NCI-H1105 (cell line): ENCODE data around the gene MRPL27.

Source experiments
- DNase-seq: peaks from one replicate; lab custom pipeline; 2025; lab: John Stamatoyannopoulos, UW

Gene MRPL27

DNA sequence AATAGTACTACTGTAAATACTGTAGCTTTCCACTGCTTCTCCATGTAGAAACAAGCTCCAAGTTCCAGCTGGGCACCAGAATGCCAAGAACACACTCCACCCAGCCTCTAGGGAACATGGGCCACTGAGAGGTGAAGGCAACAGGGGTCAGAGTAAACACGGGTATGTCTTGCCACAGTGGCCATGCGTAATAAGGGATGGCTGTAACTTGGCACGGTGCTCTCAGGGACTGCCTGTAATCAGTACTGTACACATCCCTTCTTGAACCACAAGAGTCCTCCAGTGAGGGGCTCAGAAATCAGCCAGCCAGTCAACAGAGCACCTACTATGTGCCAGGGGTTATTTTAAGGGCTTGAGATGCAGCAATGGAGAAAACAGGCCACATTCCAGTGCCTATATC lies 13.5 kb upstream of the MRPL27 start:
- DNase-seq = no peak

DNA sequence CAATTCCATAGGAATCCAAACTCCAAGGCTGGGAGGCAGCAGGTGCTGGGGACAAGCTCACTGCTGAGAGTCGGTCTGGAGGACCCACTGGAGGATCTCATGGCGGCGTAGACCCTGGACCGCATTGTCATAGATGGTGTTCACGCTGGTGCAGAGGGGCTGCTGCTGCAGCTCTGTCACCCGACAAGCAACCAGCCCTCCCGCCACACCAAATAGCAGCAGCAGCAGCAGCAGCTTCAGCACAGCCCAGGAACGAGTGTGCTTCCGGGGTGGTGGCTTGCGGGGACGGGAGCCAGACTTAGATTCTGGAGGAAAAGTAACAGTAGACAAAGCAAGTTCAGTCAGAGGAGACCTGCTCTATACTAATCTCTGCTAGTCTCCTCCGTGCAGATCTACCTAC lies 9.9 kb upstream of the MRPL27 start:
- no peak for DNase-seq

DNA sequence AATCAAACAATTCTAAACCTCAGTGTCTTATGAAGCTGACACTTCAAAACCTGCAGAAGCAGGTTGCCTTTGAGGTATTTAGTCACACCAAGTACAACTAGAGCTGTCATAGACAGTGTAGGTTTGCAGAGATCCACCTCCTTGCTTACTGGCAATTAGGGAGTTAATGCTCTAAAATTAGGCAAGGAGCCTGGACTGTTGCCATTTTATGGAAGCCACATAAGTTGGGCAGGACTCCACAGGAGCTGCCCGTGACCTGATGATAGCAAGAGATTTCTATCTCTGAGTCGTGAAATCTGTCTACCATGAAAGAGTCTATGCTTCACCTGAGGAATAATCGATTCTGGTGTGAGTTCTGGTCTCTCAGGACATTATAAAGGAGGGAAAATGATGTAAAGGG lies 8.9 kb upstream of the MRPL27 start:
- DNase-seq = no peak

DNA sequence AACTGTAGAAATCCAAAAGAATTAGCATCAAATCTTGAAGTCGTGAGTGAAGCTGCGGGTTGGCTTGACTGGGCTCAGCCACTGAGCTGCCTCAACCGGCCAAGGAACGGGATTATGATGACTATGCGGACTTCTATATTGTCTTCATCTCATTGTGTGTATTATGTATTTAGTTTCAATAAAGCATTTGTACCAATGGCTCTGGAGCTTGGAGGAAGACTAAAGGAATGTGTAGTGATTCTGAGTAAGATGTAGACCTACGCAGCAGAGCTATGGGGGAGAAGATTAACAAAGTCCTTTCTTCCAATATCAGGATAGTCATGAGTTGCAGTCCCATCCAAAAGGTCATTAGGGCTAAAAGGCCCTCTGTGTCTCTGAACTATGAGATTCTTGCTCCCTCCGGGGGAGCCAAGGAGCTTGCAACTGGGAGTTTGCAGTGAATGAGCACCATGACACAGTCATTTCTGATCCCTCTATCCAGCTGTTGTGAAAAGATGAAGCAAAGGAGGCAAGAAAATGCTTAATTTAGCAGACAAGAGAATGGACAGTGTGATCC lies 8.4 kb upstream of the MRPL27 start:
- no peak for DNase-seq

DNA sequence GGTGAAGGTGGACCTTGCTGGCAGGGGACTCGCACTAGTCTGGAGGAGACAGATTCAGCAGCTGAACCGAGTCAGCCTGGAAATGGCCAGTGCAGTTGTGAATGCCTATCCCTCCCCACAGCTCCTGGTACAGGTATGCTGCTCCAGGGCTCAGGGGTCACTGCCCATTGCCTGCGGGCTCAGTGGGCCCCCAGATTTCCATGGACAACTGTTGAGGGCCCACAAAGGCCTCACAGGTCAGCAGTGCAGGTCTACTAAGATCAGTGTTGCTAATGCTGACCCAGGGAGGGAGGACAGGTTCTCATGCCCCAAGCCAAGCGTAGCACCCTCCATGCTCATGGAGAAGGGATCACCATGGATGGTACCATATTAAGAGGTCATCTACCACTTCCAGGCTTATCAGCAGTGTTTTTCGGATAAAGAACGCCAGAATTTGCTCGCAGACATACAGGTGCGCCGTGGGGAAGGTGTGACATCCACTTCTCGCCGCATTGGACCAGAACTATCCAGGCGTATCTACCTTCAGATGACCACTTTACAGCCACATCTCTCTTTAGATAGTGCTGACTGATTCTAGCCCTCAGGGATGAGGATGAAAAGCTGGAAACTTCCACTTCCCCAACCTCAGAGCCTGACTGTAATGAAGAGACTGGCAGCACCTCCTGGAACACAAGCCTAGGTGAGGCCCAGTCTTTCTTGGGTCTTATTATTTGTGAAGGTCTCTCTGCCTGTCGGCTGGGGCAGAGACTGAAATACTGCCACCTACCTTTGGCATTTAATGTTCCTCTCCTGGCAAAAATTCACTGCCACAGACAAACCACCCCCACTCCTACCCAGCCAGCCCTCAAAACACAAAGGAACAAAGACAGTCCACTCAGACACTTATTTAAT lies 7.6 kb upstream of the MRPL27 start:
- no peak for DNase-seq

DNA sequence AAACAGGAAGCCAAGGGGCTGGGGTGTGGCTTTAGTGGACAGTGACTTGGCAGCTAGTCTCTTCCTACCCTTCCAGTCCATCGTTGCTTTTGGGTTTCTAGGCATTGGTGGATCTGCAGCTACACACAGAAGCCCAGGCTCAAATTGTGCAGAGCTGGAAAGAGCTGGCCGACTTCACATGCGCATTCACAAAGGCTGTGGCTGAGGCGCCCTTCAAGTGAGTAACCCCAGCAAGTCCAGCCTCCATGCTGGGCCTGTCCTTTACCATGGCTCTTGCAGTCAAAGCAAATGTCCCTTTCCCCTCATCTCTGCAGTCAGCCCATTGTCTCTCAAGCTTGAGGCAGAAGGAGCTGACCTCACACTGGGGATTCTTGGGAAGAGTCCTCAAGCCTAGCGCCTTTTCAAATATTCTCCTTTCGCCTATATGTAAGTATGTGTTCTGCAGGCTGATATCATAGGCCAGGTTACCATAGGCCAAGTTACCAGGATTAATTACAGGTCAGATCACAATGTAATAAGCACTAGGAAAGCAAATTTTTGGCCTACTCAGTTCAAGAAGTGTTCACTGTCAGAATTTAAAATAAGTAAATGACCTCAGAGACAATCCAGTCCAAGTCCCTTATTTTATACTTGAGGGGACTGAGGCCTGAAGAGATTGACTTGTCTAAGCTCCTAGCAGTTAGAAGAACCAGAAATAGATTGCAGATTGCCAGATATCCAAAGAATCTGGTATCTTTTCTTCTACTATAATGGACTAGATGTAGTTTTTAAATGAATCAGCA lies 6.6 kb upstream of the MRPL27 start:
- DNase-seq = no peak

DNA sequence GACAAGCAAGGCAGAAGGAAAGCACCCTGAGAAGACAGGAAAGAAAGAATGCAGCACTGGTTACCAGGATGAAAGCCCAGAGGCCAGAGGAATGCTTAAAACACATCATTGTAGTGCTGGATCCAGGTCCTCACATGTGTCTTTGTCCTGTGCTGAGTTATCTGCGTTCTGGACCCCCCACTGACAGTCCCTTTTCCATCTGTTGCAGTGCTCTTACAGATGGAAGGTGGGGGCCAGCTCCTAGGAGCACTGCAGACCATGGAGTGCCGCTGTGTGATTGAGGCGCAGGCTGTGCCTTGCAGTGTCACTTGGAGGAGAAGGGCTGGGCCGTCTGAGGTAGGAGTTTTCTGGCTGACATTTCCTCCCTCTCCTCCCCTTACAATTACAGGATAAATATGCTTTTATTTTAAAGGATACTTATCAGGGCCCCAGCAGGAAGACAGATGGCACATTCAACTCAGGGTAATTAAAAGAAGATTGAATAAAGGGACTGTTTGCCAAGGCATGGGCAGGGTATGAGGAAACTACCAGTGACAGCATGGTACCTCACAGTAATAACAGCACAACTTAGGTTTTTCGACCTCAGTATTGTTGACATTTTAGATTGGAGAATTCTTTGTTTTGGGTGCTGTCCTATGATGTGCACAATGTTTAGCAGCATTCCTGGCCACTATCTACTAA lies 3.0 kb upstream of the MRPL27 start:
- DNase-seq = no peak

DNA sequence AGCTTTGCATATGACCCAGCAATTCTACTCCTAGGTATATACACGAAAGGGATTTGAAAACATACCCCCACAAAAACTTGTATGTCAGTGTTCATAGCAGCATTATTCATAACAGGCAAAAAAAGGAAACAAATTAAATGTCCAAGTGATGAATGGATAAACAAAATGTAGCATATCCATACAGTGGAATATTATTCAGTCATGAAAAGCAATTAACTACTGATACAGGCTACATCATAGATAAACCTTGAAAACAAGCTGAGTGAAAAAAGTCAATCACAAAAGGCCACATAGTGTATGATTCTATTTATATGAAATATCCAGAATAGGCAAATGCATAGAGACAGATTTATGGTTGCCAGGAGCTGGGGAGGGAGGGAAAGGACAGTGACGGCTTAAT lies 721 bp upstream of the MRPL27 start:
- DNase-seq = no peak

DNA sequence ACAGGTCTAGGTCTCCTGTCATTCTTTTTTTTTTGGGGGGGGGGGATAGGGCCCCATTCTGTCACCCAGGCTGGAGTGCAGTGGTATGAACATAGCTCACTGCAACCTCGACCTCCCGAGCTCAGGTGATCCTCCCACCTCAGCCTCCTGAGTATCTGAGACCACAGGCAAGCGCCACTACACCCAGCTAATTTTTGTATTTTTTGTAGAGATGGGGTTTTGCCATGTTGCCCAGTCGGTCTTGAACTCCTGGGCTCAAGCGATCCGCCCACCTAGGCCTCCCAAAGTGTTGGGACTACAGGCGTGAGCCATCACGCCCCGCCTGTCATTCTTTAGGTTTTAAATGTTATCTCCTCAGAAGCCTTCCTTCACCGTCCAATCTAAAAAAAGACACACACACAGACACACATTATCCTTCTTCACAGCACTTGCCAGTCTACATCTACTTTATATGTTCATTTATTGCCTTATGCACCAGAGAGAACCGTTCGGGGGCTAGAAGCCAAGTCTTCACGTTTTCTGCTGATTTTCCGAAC lies 694 bp downstream of the MRPL27 start:
- DNase-seq = no peak

DNA sequence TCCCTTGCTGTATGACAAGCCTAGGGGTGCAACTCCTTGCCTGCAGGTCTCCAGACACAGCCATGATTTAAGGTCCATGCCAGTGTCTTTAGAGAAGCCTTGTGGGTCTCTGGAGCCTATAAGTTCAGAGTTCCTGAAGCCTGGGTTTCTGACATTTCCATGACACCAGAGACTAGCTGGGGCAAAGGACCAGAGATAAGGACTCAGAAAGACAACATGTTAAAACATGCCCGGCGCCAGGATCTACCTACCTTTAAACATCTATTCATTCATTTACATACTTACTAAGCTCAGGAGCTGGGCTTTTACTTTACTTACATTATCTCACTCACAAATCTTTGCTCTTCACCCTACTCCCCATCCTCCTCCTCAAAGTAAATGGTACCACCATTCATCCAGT lies 1.5 kb downstream of the MRPL27 start:
- DNase-seq = no peak

DNA sequence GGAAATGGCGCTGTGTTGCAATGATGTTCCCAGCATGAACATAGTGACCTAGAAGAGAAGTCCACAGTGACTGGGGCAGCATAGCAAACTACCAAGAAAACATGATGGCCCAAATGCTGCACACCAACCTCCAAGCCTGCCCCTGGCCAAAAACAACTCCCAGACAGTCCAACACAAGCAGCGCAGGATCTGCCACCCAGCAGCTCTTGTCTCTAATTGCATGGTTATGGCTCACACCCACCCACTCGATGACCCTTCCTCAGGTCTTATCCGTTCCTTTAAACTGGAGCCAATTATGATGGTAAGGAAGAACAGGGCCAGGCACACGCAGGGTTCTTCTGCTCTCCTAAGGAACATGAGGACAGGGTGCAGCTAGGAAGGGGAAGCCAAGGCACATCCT lies 2.9 kb downstream of the MRPL27 start:
- no peak for DNase-seq

DNA sequence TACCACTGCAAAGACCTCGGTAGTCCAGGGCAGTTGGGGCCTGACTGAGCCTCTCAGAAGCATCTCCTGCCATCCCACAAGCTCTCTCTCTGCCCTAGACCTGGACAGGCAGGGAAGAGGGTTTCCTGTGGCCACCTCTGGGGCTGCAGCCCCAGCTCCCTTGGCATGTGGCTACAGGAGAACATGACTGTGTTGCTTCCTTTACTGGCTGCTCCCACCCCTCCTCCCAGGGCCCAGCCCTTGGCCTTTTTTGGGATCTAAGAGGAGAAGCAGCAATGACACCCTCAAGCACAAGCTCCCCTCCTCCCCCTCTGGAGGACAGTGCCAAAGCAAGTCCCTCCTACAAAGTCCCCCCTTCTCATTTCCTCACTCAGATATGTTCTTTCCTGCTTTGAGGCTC lies 5.6 kb downstream of the MRPL27 start:
- no peak for DNase-seq

DNA sequence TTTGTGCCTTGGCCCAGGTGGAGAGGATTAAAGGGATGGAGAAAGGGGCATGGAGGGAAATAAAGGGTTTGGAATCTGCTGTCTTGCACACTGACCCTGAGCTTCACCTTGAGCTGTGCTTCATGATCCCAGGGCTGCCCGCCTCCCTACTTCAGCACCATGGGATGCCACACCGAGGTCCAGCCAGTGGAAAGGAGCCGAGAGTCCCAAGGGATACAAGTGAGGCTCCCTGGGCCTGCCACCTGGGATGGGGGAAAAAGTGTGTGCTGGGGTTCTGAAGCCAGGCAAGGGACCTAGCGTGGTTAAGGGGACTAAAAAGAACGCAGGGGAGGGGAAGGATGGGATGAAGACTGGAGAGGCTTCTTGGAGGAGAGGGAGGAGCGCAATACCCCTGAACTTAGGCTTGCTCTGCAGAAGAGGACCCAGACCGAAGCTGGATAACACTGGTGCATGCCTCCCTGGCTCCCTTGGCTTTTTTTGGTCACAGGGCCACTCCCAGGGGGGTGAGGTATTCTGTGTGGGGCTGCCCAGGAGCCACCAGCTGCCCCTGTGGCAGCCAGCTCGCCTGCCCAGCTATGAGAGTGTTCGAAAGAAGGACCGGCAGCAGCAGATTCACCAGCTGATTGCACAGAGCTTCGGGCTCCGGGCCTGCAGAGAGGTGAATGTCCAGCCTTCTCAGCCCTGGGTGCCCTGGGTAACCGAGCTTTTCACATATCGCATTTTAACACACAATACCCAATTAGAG lies 7.2 kb downstream of the MRPL27 start:
- no peak for DNase-seq

DNA sequence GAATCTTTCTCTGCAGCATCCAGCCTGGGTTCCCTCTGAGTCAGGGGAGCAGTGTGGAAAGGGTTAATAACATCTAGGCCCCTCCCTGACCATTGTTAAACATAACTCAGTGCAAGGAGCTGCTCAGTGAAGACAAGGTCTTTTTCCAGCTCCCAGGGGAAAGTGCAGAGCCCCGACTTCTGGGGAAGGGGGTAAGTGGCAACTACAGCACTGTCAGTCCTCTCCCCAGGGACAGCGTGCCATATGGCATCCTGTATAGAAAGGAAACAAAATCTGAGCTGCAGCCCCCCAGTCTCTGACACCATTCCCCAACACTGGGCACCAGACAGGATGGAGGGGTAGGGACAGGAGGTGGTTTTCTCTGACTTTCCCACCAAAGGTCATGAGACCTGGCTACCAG lies 7.8 kb downstream of the MRPL27 start:
- DNase-seq = no peak

DNA sequence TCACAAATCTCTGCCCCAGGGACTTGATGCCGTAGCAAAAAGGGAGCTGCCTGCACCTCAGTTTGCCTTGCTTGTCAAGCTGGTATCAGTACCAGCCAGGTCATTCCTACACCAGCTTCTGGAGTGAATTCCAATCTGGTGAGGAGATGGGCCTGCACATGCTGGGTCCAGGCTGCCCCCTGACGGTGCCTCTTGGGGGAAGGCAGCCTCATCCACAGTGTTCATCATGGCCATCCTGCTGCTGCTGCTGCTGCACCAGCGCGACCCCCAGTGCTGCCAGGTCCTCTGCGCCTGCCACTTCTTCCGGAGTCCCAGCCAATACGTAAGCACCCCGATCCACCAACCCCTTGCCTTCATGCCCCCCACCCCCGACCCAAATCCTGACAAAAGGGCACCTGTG lies 8.3 kb downstream of the MRPL27 start:
- no peak for DNase-seq

DNA sequence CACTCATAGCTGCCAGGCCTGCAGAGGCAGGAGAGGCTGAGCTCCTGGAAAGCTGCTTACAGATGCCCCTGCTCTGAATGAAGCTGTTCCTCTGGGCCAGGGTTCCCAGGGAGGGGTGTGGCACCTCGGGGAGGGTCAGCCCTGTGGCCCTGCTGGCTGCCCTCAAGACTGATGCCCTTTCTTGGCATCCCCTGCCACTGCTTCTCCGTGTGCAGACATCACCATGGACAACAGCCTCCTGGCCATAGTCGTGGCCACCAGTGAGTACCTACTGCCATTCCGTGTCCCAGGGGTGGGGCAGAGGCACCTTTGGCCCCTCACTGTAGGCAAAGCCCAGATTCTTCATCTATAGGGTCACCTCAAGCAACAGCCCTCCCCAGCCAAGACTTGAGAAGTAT lies 8.9 kb downstream of the MRPL27 start:
- no peak for DNase-seq

DNA sequence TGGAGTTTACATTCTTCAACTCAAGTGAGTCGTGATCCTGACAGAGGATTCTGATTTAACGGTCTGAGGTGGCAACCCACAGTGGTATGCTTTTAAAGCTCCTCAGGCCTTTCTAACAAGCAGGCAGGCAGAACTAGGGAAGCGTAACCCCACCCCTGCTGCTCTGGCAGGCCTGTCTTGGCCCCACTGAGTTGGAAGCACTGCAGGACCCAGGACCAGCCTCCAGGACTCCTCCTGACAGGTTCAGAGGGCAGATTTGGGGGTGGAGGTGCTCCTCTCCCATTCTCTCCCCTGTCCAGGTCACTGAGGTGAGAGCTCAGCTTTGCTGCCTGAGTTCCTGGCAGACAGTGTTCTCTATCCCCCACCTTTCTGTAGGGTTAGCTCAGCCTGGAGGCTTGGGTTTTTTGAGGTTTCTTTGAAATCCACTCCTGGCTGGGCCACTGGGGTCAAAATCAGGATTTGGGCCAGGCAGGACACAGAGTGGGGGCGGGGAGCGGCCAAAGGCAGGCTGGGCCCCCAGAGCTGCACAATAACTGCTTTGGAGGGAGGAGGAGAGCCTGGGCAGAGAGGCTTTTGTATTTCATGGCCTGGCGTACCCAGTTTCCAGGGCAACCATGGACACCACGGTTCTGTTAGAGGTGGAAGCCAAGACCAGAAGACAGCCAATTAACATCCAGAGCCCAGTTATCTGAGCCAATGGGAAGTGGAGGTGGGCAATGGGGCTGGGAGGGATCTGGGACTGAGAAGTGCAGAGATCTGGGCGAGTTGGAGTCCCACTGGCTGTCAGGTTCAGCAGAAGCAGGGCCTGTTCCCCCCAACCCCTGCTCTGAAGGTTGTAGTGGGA lies 9.5 kb downstream of the MRPL27 start:
- DNase-seq = no peak

DNA sequence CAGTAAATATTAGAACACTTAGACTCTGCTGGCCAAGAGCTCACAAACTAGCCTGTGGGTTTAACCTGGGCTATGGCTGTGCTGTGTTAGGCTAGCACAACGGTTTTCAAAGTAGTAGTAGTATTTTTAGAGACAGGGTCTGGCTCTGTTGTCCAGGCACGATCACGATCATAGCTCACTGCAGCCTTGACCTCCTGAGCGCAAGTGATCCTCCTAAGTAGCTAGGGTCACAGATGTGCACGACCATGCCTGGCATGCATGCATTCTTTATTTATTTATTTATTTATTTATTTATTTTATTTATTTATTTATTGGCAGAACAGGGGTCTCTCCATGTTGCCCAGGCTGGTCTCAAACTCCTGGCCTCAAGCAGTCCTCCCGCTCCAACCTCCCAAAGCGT lies 10.3 kb downstream of the MRPL27 start:
- DNase-seq = no peak

DNA sequence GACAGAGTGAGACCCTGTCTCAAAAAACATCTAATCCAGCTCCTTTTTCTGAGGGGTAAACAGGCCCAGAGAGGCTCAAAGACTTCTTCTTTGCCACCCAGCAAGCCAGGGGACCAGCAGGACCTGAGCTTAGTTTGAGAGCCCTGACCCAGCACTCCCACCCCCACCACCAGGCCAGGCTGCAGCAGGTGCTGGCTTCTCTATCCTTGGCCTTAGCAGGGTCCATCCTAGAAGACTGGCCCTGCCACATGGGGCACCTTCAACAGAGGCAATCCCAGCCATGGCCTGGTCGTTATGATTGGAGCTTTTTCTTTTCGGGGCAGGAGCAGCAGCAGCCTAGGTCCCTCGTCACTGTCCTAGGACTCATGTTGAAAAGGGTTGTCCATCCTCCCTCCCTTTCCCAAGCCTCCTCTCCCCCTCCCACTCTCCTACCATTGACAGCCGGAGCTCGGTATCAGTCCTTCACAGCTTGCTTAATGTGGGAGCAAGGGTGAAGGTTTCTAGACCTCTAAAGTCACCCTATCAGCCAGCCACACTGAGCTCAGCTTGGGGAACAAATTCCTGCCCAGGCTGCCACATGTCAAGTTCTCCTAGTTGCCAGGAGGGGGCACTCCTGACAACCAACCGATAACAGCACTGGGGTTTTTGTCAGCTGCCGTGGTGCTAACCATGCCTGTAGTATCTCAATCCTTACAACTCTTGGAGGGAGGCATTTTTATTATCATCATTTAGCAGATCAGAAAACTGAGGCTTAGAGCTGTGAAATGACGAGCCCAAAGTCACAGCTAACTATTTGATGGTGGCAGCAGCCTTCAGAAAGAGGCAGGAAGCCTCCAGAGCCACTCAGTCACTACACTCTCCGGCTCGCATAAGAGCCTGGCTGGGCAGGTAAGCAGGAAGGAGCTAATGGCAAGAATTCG lies 11.2 kb downstream of the MRPL27 start:
- no peak for DNase-seq
